GM12878 (cell line): ENCODE data around the gene CSNK1G1. TPM values are rescaled to one million over a fixed set of nuclear protein-coding genes. Genes with fewer than 3 reads are reported as not detected.
A peak's percentile ranks its signal among the peaks of the same experiment; 100 is the strongest.

Experiments
- ATAC-seq: fragments of 200-7000 bp; cut with Tn5 transposase; 3 replicates; pipeline ENCODE4 v1.9.1; 2020; ENCODE audit warnings: mild to moderate bottlenecking, moderate library complexity
- BruUV-seq: library from RNA; stranded (reverse); fragments of 400-500 nt; replicated peaks from 2 replicates; lab custom pipeline; 2021; lab: Mats Ljungman, UMichigan
- CTCF ChIA-PET: fragments of 300-600 bp; sonication (Branson Sonifier 250); formaldehyde crosslinking; extraction: SDS; loops from one replicate; lab custom pipeline; 2021; ENCODE audit warnings: inconsistent platforms; lab: Yijun Ruan, JAX
- POLR2A ChIA-PET: fragments of 350-600 bp; formaldehyde crosslinking; extraction: SDS; loops from one replicate; lab custom pipeline; 2021; ENCODE audit warnings: inconsistent platforms; lab: Charles Lee
- RAD21 ChIA-PET: fragments of 300-600 bp; sonication (Branson Sonifier 250); formaldehyde crosslinking; loops from one replicate; lab custom pipeline; 2023; ENCODE audit warnings: antibody characterized with exemption; ENCODE audit not compliant: unreplicated experiment; lab: Charles Lee
- SMC1A ChIA-PET: fragments of 300-600 bp; sonication (Branson Sonifier 250); formaldehyde crosslinking; loops from one replicate; lab custom pipeline; 2023; ENCODE audit not compliant: unreplicated experiment, uncharacterized antibody; lab: Charles Lee
- DNase-seq: peaks from one replicate; pipeline ENCODE4 v3.0.0-alpha.2; 2011; ENCODE audit warnings: low read depth, low spot score
- FAIRE-seq: peaks from 3 replicates; lab custom pipeline; 2011; peaks lifted over from hg19 to GRCh38; lab: Jason Lieb, UNC
- H2AFZ ChIP-seq: 2 replicates; pipeline ENCODE4 v1.6.0; 2011; ENCODE audit warnings: low read depth, low read length, control low read depth; ENCODE audit not compliant: control insufficient read depth
- H3K27ac ChIP-seq: 2 replicates; pipeline ENCODE4 v1.5.1; 2011; ENCODE audit warnings: control low read depth; ENCODE audit not compliant: control insufficient read depth, insufficient read depth
- H3K27me3 ChIP-seq, 2 experiments: replicated peaks in 1 of 2; 2 replicates each; pipeline versions ENCODE4 v1.6.0 to v1.6.1; 2011; ENCODE audit warnings: low read length in 1 of 2; ENCODE audit not compliant: control insufficient read depth in 2 of 2, insufficient read depth in 2 of 2
- H3K36me3 ChIP-seq, 2 experiments: 2 replicates each; pipeline ENCODE4 v1.5.1; 2011; ENCODE audit warnings: low read length in 1 of 2; ENCODE audit not compliant: control insufficient read depth in 2 of 2, insufficient read depth in 2 of 2
- H3K4me1 ChIP-seq: 2 replicates; pipeline ENCODE4 v1.6.1; 2011; ENCODE audit warnings: mild to moderate bottlenecking, low read length, moderate library complexity, mixed read lengths; ENCODE audit not compliant: control insufficient read depth, insufficient read depth
- H3K4me2 ChIP-seq: 2 replicates; pipeline ENCODE4 v1.6.0; 2011; ENCODE audit warnings: control low read depth; ENCODE audit not compliant: control insufficient read depth, insufficient read depth
- H3K4me3 ChIP-seq: fragments of 200-600 bp; sonication (generic); 2 replicates; pipeline ENCODE4 v1.5.1; 2016
- H3K79me2 ChIP-seq: 2 replicates; pipeline ENCODE4 v1.6.0; 2011; ENCODE audit warnings: low read length; ENCODE audit not compliant: control insufficient read depth, insufficient read depth
- H3K9ac ChIP-seq: 2 replicates; pipeline ENCODE4 v1.8.0; 2011; ENCODE audit warnings: low read length, control low read depth, mixed read lengths; ENCODE audit not compliant: control insufficient read depth, insufficient read depth
- H3K9me3 ChIP-seq: replicated peaks from 3 replicates; pipeline ENCODE4 v1.5.1; 2011; ENCODE audit warnings: mild to moderate bottlenecking, low read length; ENCODE audit not compliant: control insufficient read depth, insufficient read depth
- H4K20me1 ChIP-seq: 2 replicates; pipeline ENCODE4 v1.6.0; 2011; ENCODE audit not compliant: control insufficient read depth, insufficient read depth
- ATF7 ChIP-seq: fragments of 450-650 bp; IDR thresholded peaks from 2 replicates; pipeline ENCODE4 v1.6.1; 2016; ENCODE audit warnings: low read depth, mild to moderate bottlenecking
- BHLHE40 ChIP-seq, 2 experiments: fragments of 450-650 bp in 1 of 2; IDR thresholded peaks; 2 replicates each; pipeline ENCODE4 v1.6.1; 2011 to 2017; ENCODE audit warnings: low read depth in 2 of 2, borderline replicate concordance in 1 of 2, improper control_type of control experiment in 1 of 2, low read length in 1 of 2, mild to moderate bottlenecking in 1 of 2
- ETV6 ChIP-seq, 2 experiments: fragments of 450-650 bp in 1 of 2; IDR thresholded peaks in 1 of 2; conservative IDR thresholded peaks in 1 of 2; 2 replicates each; pipeline ENCODE4 v1.6.1; 2014; ENCODE audit warnings: antibody characterized with exemption in 1 of 2, borderline replicate concordance in 1 of 2, low read depth in 1 of 2, mild to moderate bottlenecking in 1 of 2, moderate library complexity in 1 of 2
- HCFC1 ChIP-seq: fragments of 150-350 bp; IDR thresholded peaks from 2 replicates; pipeline ENCODE4 v1.6.1; 2014; ENCODE audit warnings: low read length
- IRF3 ChIP-seq: fragments of 450-650 bp; IDR thresholded peaks from 2 replicates; pipeline ENCODE4 v1.6.1; 2014; ENCODE audit warnings: mild to moderate bottlenecking
- MLLT1 ChIP-seq: fragments of 450-650 bp; IDR thresholded peaks from 2 replicates; pipeline ENCODE4 v1.6.1; 2016; ENCODE audit warnings: mild to moderate bottlenecking
- NFYB ChIP-seq: IDR thresholded peaks from 2 replicates; pipeline ENCODE4 v1.6.1; 2011; ENCODE audit warnings: low read depth, mild to moderate bottlenecking, low read length, improper control_type of control experiment, moderate library complexity; ENCODE audit not compliant: insufficient read depth
- POU2F2 ChIP-seq: IDR thresholded peaks from 3 replicates; pipeline ENCODE4 v1.6.1; 2011; ENCODE audit warnings: low read depth, mild to moderate bottlenecking, low read length, borderline replicate concordance
- SMAD1 ChIP-seq: fragments of 450-650 bp; IDR thresholded peaks from 2 replicates; pipeline ENCODE4 v1.6.1; 2018; ENCODE audit warnings: mild to moderate bottlenecking, low read depth; ENCODE audit not compliant: partially characterized antibody
- SMC3 ChIP-seq: IDR thresholded peaks from 2 replicates; pipeline ENCODE4 v1.6.1; 2011; ENCODE audit warnings: low read length, improper control_type of control experiment, borderline replicate concordance
- SUZ12 ChIP-seq: fragments of 200-600 bp; sonication (generic); IDR thresholded peaks from one replicate; pipeline ENCODE4 v1.6.1; 2018; ENCODE audit warnings: antibody characterized with exemption, mild to moderate bottlenecking; ENCODE audit not compliant: unreplicated experiment
- WGBS: methylation state at CpG from one replicate; pipeline ENCODE4 v1.1.6; 2016; ENCODE audit warnings: low lambda C conversion rate; ENCODE audit not compliant: insufficient replicate concordance, insufficient coverage; ENCODE audit errors: missing lambda C conversion rate; 5-methylcytosine and 5-hydroxymethylcytosine counted together
- in situ Hi-C: fragments of 300-500 bp; cut with MboI; formaldehyde crosslinking; loops from 9 replicates; pipeline ENCODE4 v1.14.3; 2018; ENCODE audit warnings: mixed read lengths
- intact Hi-C: fragments of 100-400 bp; cut with micrococcal nuclease; formaldehyde crosslinking; loops from one replicate; pipeline ENCODE4 v1.14.2; 2022; ENCODE audit not compliant: unreplicated experiment
- polyA plus RNA-seq, 11 experiments: library from polyadenylated mRNA; depleted of rRNA in 4 of 11; unstranded in 6 of 11; stranded (reverse) in 5 of 11; fragments of >200 nt; fragmentation: Nextera tagmentation in 4 of 11; fragmentation: Illumina TruSeq in 1 of 11; extraction: Ambion mirVana in 4 of 11; extraction: Trizol in 1 of 11; gene quantifications; 1 replicate in 1 of 11; 2 replicates in 10 of 11; pipeline versions ENCODE4 v1.2.1 to v1.2.3, GENCODE V29; 2011 to 2016; ENCODE audit warnings: inconsistent platforms in 2 of 11, missing spikeins in 2 of 11, low read depth in 1 of 11
- total RNA-seq, 4 experiments: library from RNA; depleted of rRNA in 3 of 4; stranded (reverse); fragments of >200 nt in 3 of 4; fragmentation: Illumina TruSeq in 1 of 4; extraction: Trizol in 1 of 4; gene quantifications; 2 replicates each; pipeline versions ENCODE4 v1.2.1 to v1.2.3, GENCODE V29; 2013 to 2021

CSNK1G1 gene
- total and polyA plus RNA-seq, 10 of the 15 experiments (the other 5 are each of a cell fraction or from before 2014, with no cell fraction given) = 6.1 to 23.4 (median 15.3) TPM

GRCh38 chr15:64237677-64238076 is 118.3 kb downstream of the CSNK1G1 start:
- Histone ChIP-seq H3K9me3 (0 out of 3 replicates have a peak, but pooled peaks cover 2% of the 10 kb centered on the region), H3K27ac (no peak overlapping the region), H3K4me1 (no peaks in the 10 kb centered on the region), H3K4me3 (no peak overlapping the region), H3K4me2 (no peak overlapping the region), H3K27me3 (no peaks in the 10 kb centered on the region), H3K36me3 (no peaks in the 10 kb centered on the region), H2AFZ (no peak overlapping the region), H3K9ac (no peak overlapping the region), H4K20me1 (no peaks in the 10 kb centered on the region), H3K79me2 (no peaks in the 10 kb centered on the region)
- ChIA-PET RAD21 (no interaction called here), CTCF (interaction anchor here (0.6 to 1.4 kb wide), 2 partner anchors 9 to 87 kb away, joined by 3 to 8 read pairs; no protein-coding TSS in a partner anchor), POLR2A (no interaction called here), SMC1A (interaction anchor here (0.6 to 1.6 kb wide), 3 partner anchors 9 to 776 kb away, joined by 3 to 7 read pairs (median 6); no protein-coding TSS in a partner anchor)
- in situ Hi-C loops = no loop called here
- intact Hi-C loops = no loop called here
- no TSS peak for BruUV-seq
- ATAC-seq = peak; percentile 69
- TF ChIP-seq BHLHE40 (IDR thresholded peaks at IDR 0.05; ENCODE audit: borderline replicate concordance in 1 of 2, low read depth in 2 of 2, low read length in 1 of 2) (peak in 1 of 2 experiments; percentile 60; a peak in 2 of 4 replicates), HCFC1 (no peak), ATF7 (0 out of 2 replicates have a peak, but pooled peaks have one; percentile 9), ETV6 (conservative IDR thresholded peaks at IDR 0.05 in 1 of 2, IDR thresholded peaks at IDR 0.05 in 1 of 2; ENCODE audit: borderline replicate concordance in 1 of 2, low read depth in 1 of 2) (no peak)
- WGBS = 97% methylated on average over 3 of the region's 3 CpGs
- no peak for FAIRE-seq
- no peak for DNase-seq

GRCh38 chr15:64236156-64236894 is 119.6 kb downstream of the CSNK1G1 start:
- no peak overlapping the region for H3K27ac ChIP-seq
- DNase-seq (no peak), ATAC-seq (no peak), FAIRE-seq (no peak)
- H3K79me2 ChIP-seq = no peaks in the 10 kb centered on the region
- H3K9ac ChIP-seq = no peak overlapping the region
- H3K4me1 ChIP-seq = no peaks in the 10 kb centered on the region
- 94% methylated on average over 2 of the region's 2 CpGs for WGBS
- intact Hi-C loops = no loop called here
- no TSS peak for BruUV-seq
- H3K27me3 ChIP-seq = no peaks in the 10 kb centered on the region
- no peaks in the 10 kb centered on the region for H3K36me3 ChIP-seq
- no peaks in the 10 kb centered on the region for H4K20me1 ChIP-seq
- POLR2A ChIA-PET = interaction anchor here (0.7 kb wide), 1 partner anchor 343 kb away, joined by 3 read pairs; no protein-coding TSS in a partner anchor
- SMC1A ChIA-PET = interaction anchor here (5.4 kb wide), 1 partner anchor 10 kb away, joined by 47 read pairs; no protein-coding TSS in a partner anchor
- in situ Hi-C loops = no loop called here
- RAD21 ChIA-PET = interaction anchor here (0.6 kb wide), 1 partner anchor 435 kb away, joined by 3 read pairs; no protein-coding TSS in a partner anchor
- H3K4me2 ChIP-seq = no peak overlapping the region
- CTCF ChIA-PET = no interaction called here
- H3K9me3 ChIP-seq = no peaks in the 10 kb centered on the region
- no peak overlapping the region for H3K4me3 ChIP-seq
- no peak overlapping the region for H2AFZ ChIP-seq
- TF ChIP-seq SMAD1 (no peak), SUZ12 (no peak), IRF3 (no peak), MLLT1 (no peak), NFYB (no peak), SMC3 (no peak), POU2F2 (no peak)
